PC-9 (cell line): Measurements from ENCODE around the gene ADGRB3. TPM values are rescaled to one million over a fixed set of nuclear protein-coding genes. Genes with fewer than 3 reads are reported as not detected.

ENCODE experiments used
- BruUV-seq: library from RNA; stranded (reverse); fragments of 400-500 nt; replicated peaks from 2 replicates; lab custom pipeline; 2021; lab: Mats Ljungman, UMichigan
- CTCF ChIA-PET: fragments of 300-600 bp; sonication (Branson Sonifier 250); formaldehyde crosslinking; loops from one replicate; lab custom pipeline; 2022; ENCODE audit warnings: antibody characterized with exemption; lab: Charles Lee
- POLR2A ChIA-PET: fragments of 300-600 bp; sonication (Branson Sonifier 250); formaldehyde crosslinking; loops from one replicate; lab custom pipeline; 2022; ENCODE audit warnings: antibody characterized with exemption; ENCODE audit not compliant: unreplicated experiment; lab: Charles Lee
- DNase-seq, 2 experiments: peaks; one replicate each; pipeline versions ENCODE4 v3.0.0 to v3.0.0-alpha.2; 2015 to 2022; ENCODE audit warnings: mixed read lengths in 1 of 2
- H2AFZ ChIP-seq: fragments of 200-600 bp; sonication (generic); 2 replicates; pipeline ENCODE4 v1.8.1; 2017; ENCODE audit warnings: antibody characterized with exemption
- H3F3A ChIP-seq: fragments of 200-600 bp; sonication (generic); 2 replicates; pipeline ENCODE4 v1.8.1; 2017; ENCODE audit warnings: antibody characterized with exemption, mild to moderate bottlenecking, low read depth; ENCODE audit not compliant: insufficient read depth
- H3K27ac ChIP-seq: fragments of 200-600 bp; sonication (generic); 2 replicates; pipeline ENCODE4 v1.6.1; 2016; ENCODE audit warnings: mixed run types
- H3K27me3 ChIP-seq: fragments of 200-600 bp; sonication (generic); 2 replicates; pipeline ENCODE4 v1.6.1; 2016; ENCODE audit warnings: low read depth, mixed run types; ENCODE audit not compliant: insufficient read depth
- H3K36me3 ChIP-seq: fragments of 200-600 bp; sonication (generic); 2 replicates; pipeline ENCODE4 v1.6.1; 2016; ENCODE audit warnings: low read depth, mixed run types
- H3K4me1 ChIP-seq: fragments of 200-600 bp; sonication (generic); replicated peaks from 2 replicates; pipeline ENCODE4 v1.6.1; 2016; ENCODE audit warnings: mixed run types; ENCODE audit not compliant: insufficient read depth
- H3K4me2 ChIP-seq: fragments of 200-600 bp; sonication (generic); 2 replicates; pipeline ENCODE4 v1.6.1; 2017; ENCODE audit warnings: mixed run types
- H3K4me3 ChIP-seq: fragments of 200-600 bp; sonication (generic); 2 replicates; pipeline ENCODE4 v1.6.1; 2016; ENCODE audit warnings: mixed run types
- H3K79me2 ChIP-seq: fragments of 200-600 bp; sonication (generic); 2 replicates; pipeline ENCODE4 v1.6.1; 2017; ENCODE audit warnings: low read depth, mixed run types
- H3K9me2 ChIP-seq: fragments of 200-600 bp; sonication (generic); 2 replicates; pipeline ENCODE4 v1.8.1; 2017; ENCODE audit warnings: mild to moderate bottlenecking; ENCODE audit not compliant: insufficient read depth
- H3K9me3 ChIP-seq: fragments of 200-600 bp; sonication (generic); 2 replicates; pipeline ENCODE4 v1.8.1; 2016; ENCODE audit warnings: low read depth; ENCODE audit not compliant: insufficient read depth
- H4K20me1 ChIP-seq: fragments of 200-600 bp; sonication (generic); 2 replicates; pipeline ENCODE4 v1.8.1; 2017; ENCODE audit not compliant: insufficient read depth
- CTCF ChIP-seq: fragments of 200-600 bp; sonication (generic); conservative IDR thresholded peaks from 2 replicates; pipeline ENCODE4 v1.6.1; 2017; ENCODE audit warnings: mixed run types, antibody characterized with exemption, mild to moderate bottlenecking, moderate library complexity
- EZH2 ChIP-seq: fragments of 200-600 bp; sonication (generic); IDR thresholded peaks from 2 replicates; pipeline ENCODE4 v1.8.0; 2017; ENCODE audit warnings: antibody characterized with exemption, low read depth
- intact Hi-C: fragments of 100-400 bp; cut with micrococcal nuclease; formaldehyde crosslinking; loops from one replicate; pipeline ENCODE4 v1.10.0; 2022; ENCODE audit not compliant: unreplicated experiment
- total RNA-seq: library from RNA; stranded (reverse); gene quantifications from 2 replicates; pipeline ENCODE4 v1.2.3, GENCODE V29; 2021

ADGRB3 gene
- total RNA-seq, 1 experiment from 2014 or later: not detected

DNA sequence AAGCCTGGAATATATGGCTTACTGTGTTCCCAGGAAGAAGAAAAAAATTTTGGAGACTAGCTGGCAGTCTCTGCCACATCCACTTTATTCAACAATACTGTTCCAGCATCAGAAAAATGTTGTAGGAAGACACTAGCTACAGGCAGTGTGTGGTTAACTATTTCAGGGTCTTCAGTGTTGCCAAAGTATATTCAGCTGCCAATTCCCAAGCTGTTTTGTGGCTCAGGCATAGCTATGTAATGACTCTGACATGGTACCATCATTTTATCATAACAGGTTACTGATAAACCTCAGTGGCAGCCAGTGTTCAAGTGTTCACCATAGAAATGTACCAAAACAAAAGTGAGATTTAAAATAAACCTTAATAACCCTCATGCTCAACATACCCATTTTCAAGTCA, 503.1 kb downstream of the ADGRB3 start:
- H2AFZ ChIP-seq: no peak overlapping the region
- H3K4me1 ChIP-seq: no peaks in the 10 kb centered on the region
- CTCF ChIA-PET: no interaction called here
- no TSS peak for BruUV-seq
- no peaks in the 10 kb centered on the region for H3K9me2 ChIP-seq
- intact Hi-C loops: no loop called here
- TF ChIP-seq EZH2 (no peak), CTCF (no peak)
- H3K79me2 ChIP-seq: no peaks in the 10 kb centered on the region
- H3K36me3 ChIP-seq: no peaks in the 10 kb centered on the region
- H3K4me2 ChIP-seq: no peak overlapping the region
- POLR2A ChIA-PET: no interaction called here
- H4K20me1 ChIP-seq: no peaks in the 10 kb centered on the region
- H3K9me3 ChIP-seq: no peaks in the 10 kb centered on the region
- no peak overlapping the region for H3K27ac ChIP-seq
- H3F3A ChIP-seq: no peaks in the 10 kb centered on the region
- H3K4me3 ChIP-seq: no peak overlapping the region
- DNase-seq: no peak
- H3K27me3 ChIP-seq: no peaks in the 10 kb centered on the region

GRCh38 chr6:69138893-69139494, 503.9 kb downstream of the ADGRB3 start:
- BruUV-seq: no TSS peak
- TF ChIP-seq EZH2 (no peak), CTCF (no peak)
- no peak for DNase-seq
- ChIA-PET CTCF (no interaction called here), POLR2A (no interaction called here)
- H4K20me1 ChIP-seq: no peaks in the 10 kb centered on the region
- intact Hi-C loops: no loop called here
- H2AFZ ChIP-seq: no peak overlapping the region
- no peaks in the 10 kb centered on the region for H3K4me1 ChIP-seq
- no peaks in the 10 kb centered on the region for H3K36me3 ChIP-seq
- no peak overlapping the region for H3K4me3 ChIP-seq
- no peak overlapping the region for H3K27ac ChIP-seq
- H3K27me3 ChIP-seq: no peaks in the 10 kb centered on the region
- H3K9me2 ChIP-seq: no peaks in the 10 kb centered on the region
- H3K79me2 ChIP-seq: no peaks in the 10 kb centered on the region
- H3K4me2 ChIP-seq: no peak overlapping the region
- H3K9me3 ChIP-seq: no peaks in the 10 kb centered on the region
- H3F3A ChIP-seq: no peaks in the 10 kb centered on the region

GRCh38 chr6:69145062-69145461, 510.0 kb downstream of the ADGRB3 start:
- no peaks in the 10 kb centered on the region for H3K79me2 ChIP-seq
- H3K27me3 ChIP-seq: no peaks in the 10 kb centered on the region
- no peak overlapping the region for H3K27ac ChIP-seq
- no peak overlapping the region for H3K4me3 ChIP-seq
- no peak overlapping the region for H2AFZ ChIP-seq
- H4K20me1 ChIP-seq: no peaks in the 10 kb centered on the region
- CTCF ChIA-PET: no interaction called here
- no peaks in the 10 kb centered on the region for H3F3A ChIP-seq
- TF ChIP-seq EZH2: no peak
- TF ChIP-seq CTCF: no peak
- BruUV-seq: no TSS peak
- no peaks in the 10 kb centered on the region for H3K4me1 ChIP-seq
- intact Hi-C loops: no loop called here
- H3K9me3 ChIP-seq: no peaks in the 10 kb centered on the region
- H3K4me2 ChIP-seq: no peak overlapping the region
- no peak for DNase-seq
- no peaks in the 10 kb centered on the region for H3K36me3 ChIP-seq
- H3K9me2 ChIP-seq: no peaks in the 10 kb centered on the region
- POLR2A ChIA-PET: no interaction called here
